H1 (cell line): ENCODE results near the gene CRYBB3. TPM values are rescaled to one million over a fixed set of nuclear protein-coding genes. Genes with fewer than 3 reads are reported as not detected.

Source experiments
- CTCF ChIA-PET: fragments of 300-600 bp; sonication (Branson Sonifier 250); formaldehyde crosslinking; loops from one replicate; lab custom pipeline; 2021; ENCODE audit not compliant: partially characterized antibody; lab: Charles Lee
- POLR2A ChIA-PET: fragments of 300-600 bp; sonication (Branson Sonifier 250); formaldehyde crosslinking; loops from one replicate; lab custom pipeline; 2021; ENCODE audit warnings: inconsistent platforms; ENCODE audit not compliant: partially characterized antibody; lab: Charles Lee
- DNase-seq, 2 experiments: peaks; one replicate each; pipeline versions ENCODE4 v3.0.0 to v3.0.0-alpha.2; 2010 to 2022; ENCODE audit warnings: low spot score in 2 of 2, low read depth in 1 of 2, mixed read lengths in 1 of 2
- FAIRE-seq: peaks from 2 replicates; lab custom pipeline; 2011; peaks lifted over from hg19 to GRCh38; lab: Jason Lieb, UNC
- H2AFZ ChIP-seq: 2 replicates; pipeline ENCODE4 v1.8.1; 2012; ENCODE audit warnings: low read length, inconsistent platforms
- H2AK5ac ChIP-seq: 2 replicates; pipeline ENCODE4 v1.6.1; 2013; ENCODE audit warnings: low read depth, low read length
- H2BK120ac ChIP-seq: replicated peaks from 2 replicates; pipeline ENCODE3; 2013; ENCODE audit warnings: low read depth, low read length, inconsistent platforms
- H2BK12ac ChIP-seq: 2 replicates; pipeline ENCODE4 v1.6.1; 2013; ENCODE audit warnings: low read depth, low read length
- H2BK15ac ChIP-seq: 2 replicates; pipeline ENCODE4 v1.6.1; 2013; ENCODE audit warnings: low read length
- H2BK20ac ChIP-seq: 2 replicates; pipeline ENCODE4 v1.6.1; 2013; ENCODE audit warnings: low read length
- H2BK5ac ChIP-seq: 2 replicates; pipeline ENCODE4 v1.6.1; 2013; ENCODE audit warnings: low read depth, low read length
- H3K14ac ChIP-seq: 2 replicates; pipeline ENCODE4 v1.6.1; 2013; ENCODE audit warnings: inconsistent platforms; ENCODE audit not compliant: insufficient read length
- H3K18ac ChIP-seq: 2 replicates; pipeline ENCODE4 v1.6.1; 2013; ENCODE audit warnings: low read length; ENCODE audit errors: extremely low read depth
- H3K23ac ChIP-seq: 2 replicates; pipeline ENCODE4 v1.6.1; 2013; ENCODE audit warnings: inconsistent platforms; ENCODE audit not compliant: insufficient read length
- H3K23me2 ChIP-seq: 2 replicates; pipeline ENCODE4 v1.6.1; 2013; ENCODE audit warnings: low read depth, low read length
- H3K27ac ChIP-seq: 2 replicates; pipeline ENCODE4 v1.6.1; 2011; ENCODE audit warnings: low read depth, low read length, inconsistent platforms
- H3K27me3 ChIP-seq, 4 experiments: replicated peaks in 1 of 4; 1 replicate in 1 of 4; 2 replicates in 3 of 4; pipeline versions ENCODE4 v1.6.1 to v1.8.1; 2011 to 2013; ENCODE audit warnings: low read length in 3 of 4, mild to moderate bottlenecking in 3 of 4, inconsistent platforms in 2 of 4, mixed read lengths in 2 of 4, moderate library complexity in 1 of 4; ENCODE audit not compliant: control insufficient read depth in 3 of 4, insufficient read depth in 3 of 4; ENCODE audit errors: extremely low read depth in 1 of 4
- H3K36me3 ChIP-seq, 4 experiments: 2 replicates each; pipeline versions ENCODE4 v1.6.1 to v1.8.1; 2011 to 2013; ENCODE audit warnings: mild to moderate bottlenecking in 4 of 4, low read length in 3 of 4, moderate library complexity in 2 of 4, control low read depth in 1 of 4, inconsistent platforms in 1 of 4; ENCODE audit not compliant: insufficient read depth in 4 of 4, control insufficient read depth in 2 of 4
- H3K4ac ChIP-seq: replicated peaks from 2 replicates; pipeline ENCODE3; 2013; ENCODE audit warnings: low read length, low read depth, mixed read lengths, inconsistent platforms; ENCODE audit not compliant: insufficient read length
- H3K4me1 ChIP-seq, 4 experiments: replicated peaks in 1 of 4; 1 replicate in 1 of 4; 2 replicates in 3 of 4; pipeline versions ENCODE4 v1.6.1 to v1.8.1; 2011 to 2013; ENCODE audit warnings: low read length in 3 of 4, inconsistent platforms in 2 of 4, mixed read lengths in 1 of 4; ENCODE audit not compliant: insufficient read depth in 4 of 4, control insufficient read depth in 3 of 4
- H3K4me2 ChIP-seq, 2 experiments: 2 replicates each; pipeline versions ENCODE4 v1.6.1 to v1.8.1; 2011 to 2013; ENCODE audit warnings: low read depth in 2 of 2, low read length in 2 of 2, control low read depth in 1 of 2, inconsistent platforms in 1 of 2, mild to moderate bottlenecking in 1 of 2; ENCODE audit not compliant: insufficient read depth in 1 of 2
- H3K4me3 ChIP-seq, 4 experiments: fragments of 200-600, 300-600 bp in 1 of 4; sonication (generic), shearing (Covaris generic), sonication (Bioruptor Twin) in 1 of 4; 2 replicates each; pipeline versions ENCODE4 v1.5.1 to v1.8.1; 2011 to 2016; ENCODE audit warnings: low read length in 4 of 4, low read depth in 3 of 4, control low read depth in 2 of 4, inconsistent platforms in 2 of 4, mild to moderate bottlenecking in 2 of 4, mixed read lengths in 1 of 4, moderate library complexity in 1 of 4; ENCODE audit not compliant: insufficient read depth in 2 of 4; ENCODE audit errors: extremely low read depth in 1 of 4
- H3K56ac ChIP-seq: replicated peaks from 2 replicates; pipeline ENCODE3; 2013; ENCODE audit warnings: low read depth, mild to moderate bottlenecking, mixed read lengths, low read length, inconsistent platforms; ENCODE audit not compliant: insufficient read length
- H3K79me1 ChIP-seq: 2 replicates; pipeline ENCODE4 v1.6.1; 2013; ENCODE audit warnings: low read depth, low read length, control low read depth
- H3K79me2 ChIP-seq, 2 experiments: 2 replicates each; pipeline versions ENCODE4 v1.6.1 to v1.8.1; 2012 to 2013; ENCODE audit warnings: low read length in 2 of 2, mild to moderate bottlenecking in 2 of 2, inconsistent platforms in 1 of 2; ENCODE audit not compliant: insufficient read depth in 2 of 2, control insufficient read depth in 1 of 2
- H3K9ac ChIP-seq, 4 experiments: replicated peaks in 1 of 4; 1 replicate in 1 of 4; 2 replicates in 3 of 4; pipeline versions ENCODE4 v1.6.1 to v1.8.1; 2011 to 2013; ENCODE audit warnings: low read depth in 3 of 4, low read length in 3 of 4, control low read depth in 2 of 4, mild to moderate bottlenecking in 2 of 4, moderate library complexity in 2 of 4, inconsistent platforms in 1 of 4; ENCODE audit errors: extremely low read depth in 1 of 4
- H3K9me3 ChIP-seq, 2 experiments: 2 replicates each; pipeline versions ENCODE4 v1.6.1 to v1.8.1; 2012 to 2013; ENCODE audit warnings: mild to moderate bottlenecking in 2 of 2, moderate library complexity in 2 of 2, control low read depth in 1 of 2, inconsistent platforms in 1 of 2, low read depth in 1 of 2, low read length in 1 of 2, mixed read lengths in 1 of 2; ENCODE audit not compliant: insufficient read depth in 2 of 2
- H4K20me1 ChIP-seq, 2 experiments: replicated peaks in 1 of 2; 2 replicates each; pipeline versions ENCODE3 to v1.8.1; 2011 to 2013; ENCODE audit warnings: inconsistent platforms in 2 of 2, low read length in 2 of 2, mild to moderate bottlenecking in 1 of 2; ENCODE audit not compliant: insufficient read depth in 2 of 2, control insufficient read depth in 1 of 2
- H4K5ac ChIP-seq: 2 replicates; pipeline ENCODE4 v1.6.1; 2013; ENCODE audit warnings: low read length, low read depth, mixed read lengths, inconsistent platforms; ENCODE audit not compliant: insufficient read length
- H4K8ac ChIP-seq: 2 replicates; pipeline ENCODE4 v1.8.0; 2013; ENCODE audit warnings: mild to moderate bottlenecking, moderate library complexity, low read length, inconsistent platforms; ENCODE audit not compliant: insufficient read depth; ENCODE audit errors: extremely low read depth
- H4K91ac ChIP-seq: replicated peaks from 2 replicates; pipeline ENCODE3; 2013; ENCODE audit warnings: low read length, mixed read lengths, inconsistent platforms; ENCODE audit not compliant: insufficient read length
- CBX8 ChIP-seq: fragments of 300-800, 300-1000 bp; sonication (generic); IDR thresholded peaks from 2 replicates; pipeline ENCODE4 v1.7.1; 2016; ENCODE audit warnings: low read depth, low read length, borderline replicate concordance
- HDAC2 ChIP-seq, 2 experiments: fragments of 300-600 bp in 1 of 2; sonication (generic) in 1 of 2; IDR thresholded peaks; 2 replicates each; pipeline ENCODE4 v1.6.1; 2011 to 2012; ENCODE audit warnings: low read depth in 2 of 2, low read length in 2 of 2, mild to moderate bottlenecking in 2 of 2, moderate library complexity in 2 of 2, borderline replicate concordance in 1 of 2, inconsistent platforms in 1 of 2
- KDM1A ChIP-seq: fragments of 200-600, 300-600 bp; sonication (generic); IDR thresholded peaks from 2 replicates; pipeline ENCODE4 v1.7.1; 2016; ENCODE audit warnings: mild to moderate bottlenecking, low read length, borderline replicate concordance
- WGBS, 2 experiments: shearing (Covaris generic) in 1 of 2; methylation state at CpG; one replicate each; pipeline versions ENCODE4 v1.1.6 to v1.1.7; 2013 to 2015; ENCODE audit warnings: low lambda C conversion rate in 2 of 2, mixed read lengths in 2 of 2, inconsistent platforms in 1 of 2, low coverage in 1 of 2, missing lambda C conversion rate in 1 of 2; ENCODE audit not compliant: insufficient replicate concordance in 2 of 2, insufficient coverage in 1 of 2, insufficient read length in 1 of 2; ENCODE audit errors: extremely low coverage in 1 of 2, missing lambda C conversion rate in 1 of 2; 5-methylcytosine and 5-hydroxymethylcytosine counted together
- polyA plus RNA-seq, 7 experiments: library from polyadenylated mRNA; depleted of rRNA in 3 of 7; stranded (reverse) in 5 of 7; unstranded in 2 of 7; fragments of >200 nt in 5 of 7; fragments of 200-250 nt in 2 of 7; gene quantifications; 1 replicate in 5 of 7; 2 replicates in 1 of 7; 4 replicates in 1 of 7; pipeline versions ENCODE4 v1.2.1 to v1.2.3, GENCODE V29; 2011 to 2013; ENCODE audit warnings: missing spikeins in 2 of 7, mixed read lengths in 2 of 7
- total RNA-seq: library from RNA; stranded (reverse); fragmentation: NEBNext Ultra II Directional; extraction: Animal tissue kit (Norgen Biotek cat#: 25700); gene quantifications from 2 replicates; pipeline ENCODE4 v1.2.1, GENCODE V29; 2021
- TF ChIP-seq, protein P1 (sequence below): IDR thresholded peaks from 2 replicates; pipeline ENCODE4 v1.6.1; 2012; ENCODE audit warnings: low read length, inconsistent platforms
- TF ChIP-seq, protein P2 (sequence below), 3 experiments: IDR thresholded peaks; 1 replicate in 2 of 3; 2 replicates in 1 of 3; pipeline versions ENCODE4 v1.5.1 to v1.6.1; 2011; ENCODE audit warnings: low read length in 3 of 3, mild to moderate bottlenecking in 3 of 3, inconsistent platforms in 2 of 3, low read depth in 1 of 3, moderate library complexity in 1 of 3; ENCODE audit not compliant: insufficient read depth in 1 of 3; ENCODE audit errors: control extremely low read depth in 1 of 3

CRYBB3 gene
- total and polyA plus RNA-seq, 2 of the 8 experiments (the other 6 are each of a cell fraction or from before 2014, with no cell fraction given): 0.44 to 0.58 TPM

DNA sequence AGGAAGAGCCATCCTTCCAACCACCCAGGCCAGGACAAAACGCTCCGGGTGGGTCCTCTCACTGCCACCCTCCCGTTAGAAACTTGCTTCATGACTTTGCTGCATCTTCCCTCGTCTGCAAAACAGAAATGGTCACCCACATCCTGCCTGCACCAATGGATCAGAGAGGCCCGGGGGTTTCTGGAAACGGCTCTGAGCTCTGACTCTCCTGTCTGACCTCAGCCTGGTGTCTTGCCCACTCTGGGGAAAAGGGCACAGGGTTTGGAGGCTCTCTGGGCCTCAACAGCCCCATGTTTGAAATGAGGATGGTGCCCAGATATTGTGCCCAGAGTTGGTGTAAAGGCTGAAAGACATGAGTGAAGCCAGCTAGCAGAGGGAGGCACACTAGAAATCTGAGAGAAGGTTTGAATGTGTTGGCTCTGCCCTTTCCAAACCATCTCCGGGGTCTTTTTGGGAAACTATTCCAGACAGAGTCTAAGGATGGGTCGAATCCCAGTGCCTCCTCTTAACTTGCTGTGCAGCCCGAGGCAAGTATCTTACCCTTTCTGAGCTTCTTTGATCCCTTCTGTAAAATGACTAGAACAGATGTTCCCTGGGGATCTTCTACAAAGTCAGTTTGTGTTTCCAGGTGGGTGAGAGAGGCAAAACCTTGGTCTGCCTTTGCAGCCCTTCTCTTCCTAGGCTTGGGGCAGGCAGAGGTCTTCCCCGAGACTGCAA, 2.1 kb downstream of the CRYBB3 start:
- Histone ChIP-seq H3K36me3 (no peaks in the 10 kb centered on the region), H3K23ac (no peak overlapping the region), H2BK12ac (no peak overlapping the region), H3K23me2 (no peaks in the 10 kb centered on the region), H3K18ac (no peak overlapping the region), H4K8ac (no peak overlapping the region; the same call in 1 of the 2 replicates), H3K79me2 (no peaks in the 10 kb centered on the region), H3K27ac (no peak overlapping the region), H3K14ac (no peak overlapping the region), H3K4me1 (peaks cover 0 to 2% (median 0%) of the 10 kb centered on the region in 4 experiments; a peak in 3 of 7 replicates), H3K4me2 (no peak overlapping the region), H3K9me3 (no peaks in the 10 kb centered on the region), H3K9ac (no peak overlapping the region), H2BK5ac (no peak overlapping the region), H3K79me1 (no peaks in the 10 kb centered on the region), H3K4me3 (no peak overlapping the region), H4K5ac (no peak overlapping the region), H3K27me3 (no peaks in the 10 kb centered on the region), H4K91ac (no peak overlapping the region), H2BK20ac (no peak overlapping the region), H3K56ac (no peak overlapping the region), H2AFZ (no peak overlapping the region), H3K4ac (no peak overlapping the region), H2BK120ac (no peak overlapping the region), H4K20me1 (no peaks in the 10 kb centered on the region), H2BK15ac (no peak overlapping the region), H2AK5ac (no peak overlapping the region)
- POLR2A ChIA-PET: interaction anchor here (1.2 to 1.9 kb wide), 2 partner anchors 11 to 134 kb away, joined by 3 to 4 read pairs; no protein-coding TSS in a partner anchor
- no peak for FAIRE-seq
- DNase-seq: no peak
- TF ChIP-seq HDAC2 (IDR thresholded peaks at IDR 0.05; ENCODE audit: borderline replicate concordance in 1 of 2, low read depth in 2 of 2, low read length in 2 of 2) (no peak), CBX8 (no peak), KDM1A (0 out of 2 replicates have a peak, but pooled peaks have one; percentile 37)
- TF ChIP-seq, protein P1, sequence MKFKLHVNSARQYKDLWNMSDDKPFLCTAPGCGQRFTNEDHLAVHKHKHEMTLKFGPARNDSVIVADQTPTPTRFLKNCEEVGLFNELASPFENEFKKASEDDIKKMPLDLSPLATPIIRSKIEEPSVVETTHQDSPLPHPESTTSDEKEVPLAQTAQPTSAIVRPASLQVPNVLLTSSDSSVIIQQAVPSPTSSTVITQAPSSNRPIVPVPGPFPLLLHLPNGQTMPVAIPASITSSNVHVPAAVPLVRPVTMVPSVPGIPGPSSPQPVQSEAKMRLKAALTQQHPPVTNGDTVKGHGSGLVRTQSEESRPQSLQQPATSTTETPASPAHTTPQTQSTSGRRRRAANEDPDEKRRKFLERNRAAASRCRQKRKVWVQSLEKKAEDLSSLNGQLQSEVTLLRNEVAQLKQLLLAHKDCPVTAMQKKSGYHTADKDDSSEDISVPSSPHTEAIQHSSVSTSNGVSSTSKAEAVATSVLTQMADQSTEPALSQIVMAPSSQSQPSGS: no peak
- TF ChIP-seq, protein P2, sequence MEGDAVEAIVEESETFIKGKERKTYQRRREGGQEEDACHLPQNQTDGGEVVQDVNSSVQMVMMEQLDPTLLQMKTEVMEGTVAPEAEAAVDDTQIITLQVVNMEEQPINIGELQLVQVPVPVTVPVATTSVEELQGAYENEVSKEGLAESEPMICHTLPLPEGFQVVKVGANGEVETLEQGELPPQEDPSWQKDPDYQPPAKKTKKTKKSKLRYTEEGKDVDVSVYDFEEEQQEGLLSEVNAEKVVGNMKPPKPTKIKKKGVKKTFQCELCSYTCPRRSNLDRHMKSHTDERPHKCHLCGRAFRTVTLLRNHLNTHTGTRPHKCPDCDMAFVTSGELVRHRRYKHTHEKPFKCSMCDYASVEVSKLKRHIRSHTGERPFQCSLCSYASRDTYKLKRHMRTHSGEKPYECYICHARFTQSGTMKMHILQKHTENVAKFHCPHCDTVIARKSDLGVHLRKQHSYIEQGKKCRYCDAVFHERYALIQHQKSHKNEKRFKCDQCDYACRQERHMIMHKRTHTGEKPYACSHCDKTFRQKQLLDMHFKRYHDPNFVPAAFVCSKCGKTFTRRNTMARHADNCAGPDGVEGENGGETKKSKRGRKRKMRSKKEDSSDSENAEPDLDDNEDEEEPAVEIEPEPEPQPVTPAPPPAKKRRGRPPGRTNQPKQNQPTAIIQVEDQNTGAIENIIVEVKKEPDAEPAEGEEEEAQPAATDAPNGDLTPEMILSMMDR (IDR thresholded peaks at IDR 0.05; ENCODE audit: control extremely low read depth in 1 of 3, insufficient read depth in 1 of 3, low read depth in 1 of 3, low read length in 3 of 3): no peak
- WGBS, 2 experiments: 86% methylated on average over 10 of the region's 10 CpGs; no CpG with 5 or more reads in 1 of the 2 experiments
- CTCF ChIA-PET: interaction anchor here (0.6 to 5.7 kb wide), 43 partner anchors 8 to 565 kb away, joined by 3 to 43 read pairs (median 4); no protein-coding TSS in a partner anchor
